NK-92 treated with Interleukin-12 subunit alpha and Interleukin-12 subunit beta, amount 100 ng/mL, for 24 hours (cell line): ENCODE measurements around the gene LPCAT3.
"Not testable (repeated sequence)": the region's sequence is repeated elsewhere in the genome, so short reads cannot be mapped to it uniquely, and the experiment has no call there.

Source experiments
- DNase-seq: peaks from one replicate; lab custom pipeline; 2025; lab: John Stamatoyannopoulos, UW

The LPCAT3 gene

GRCh38 chr12:7037411-7037810, 19.1 kb upstream of the LPCAT3 start:
- DNase-seq: not testable (repeated sequence)

- DNase-seq: no peak
These were observed 17.2 kb upstream of the LPCAT3 start for GRCh38 chr12:7035463-7035862.

GRCh38 chr12:7034464-7034863, 16.2 kb upstream of the LPCAT3 start:
- no peak for DNase-seq

- DNase-seq: no peak
These were observed 14.7 kb upstream of the LPCAT3 start for GRCh38 chr12:7032990-7033389.

- no peak for DNase-seq
These were observed 13.0 kb upstream of the LPCAT3 start for GRCh38 chr12:7031306-7031705.

GRCh38 chr12:7026854-7027253, 8.6 kb upstream of the LPCAT3 start:
- DNase-seq: no peak

GRCh38 chr12:7023114-7023513, 4.8 kb upstream of the LPCAT3 start:
- no peak for DNase-seq

- no peak for DNase-seq
These were observed 3.7 kb upstream of the LPCAT3 start for GRCh38 chr12:7021956-7022355.

- DNase-seq: no peak
These were observed 830 bp upstream of the LPCAT3 start for GRCh38 chr12:7019043-7019569.

- DNase-seq: no peak
These were observed 366 bp downstream of the LPCAT3 start for GRCh38 chr12:7017870-7018349.

- DNase-seq: no peak
These were observed 1.2 kb downstream of the LPCAT3 start for GRCh38 chr12:7016958-7017571.

- DNase-seq: no peak
These were observed 2.5 kb downstream of the LPCAT3 start for GRCh38 chr12:7015555-7016370.

GRCh38 chr12:7013101-7013500, 5.2 kb downstream of the LPCAT3 start:
- no peak for DNase-seq

- DNase-seq: no peak
These were observed 6.2 kb downstream of the LPCAT3 start for GRCh38 chr12:7012024-7012607.

- DNase-seq: not testable (repeated sequence)
These were observed 6.9 kb downstream of the LPCAT3 start for GRCh38 chr12:7011398-7011797.

GRCh38 chr12:7009512-7009911, 8.8 kb downstream of the LPCAT3 start:
- DNase-seq: no peak

- DNase-seq: no peak
These were observed 9.4 kb downstream of the LPCAT3 start for GRCh38 chr12:7008864-7009263.

- no peak for DNase-seq
These were observed 11.6 kb downstream of the LPCAT3 start for GRCh38 chr12:7006639-7007038.

GRCh38 chr12:7005311-7005710, 13.0 kb downstream of the LPCAT3 start:
- DNase-seq: no peak

GRCh38 chr12:7004840-7005239, 13.4 kb downstream of the LPCAT3 start:
- DNase-seq: no peak

GRCh38 chr12:7004287-7004803, 13.9 kb downstream of the LPCAT3 start:
- DNase-seq: no peak

- no peak for DNase-seq
These were observed 16.2 kb downstream of the LPCAT3 start for GRCh38 chr12:7001921-7002591.
